Measurements from ENCODE around the gene WDR75.

DNA sequence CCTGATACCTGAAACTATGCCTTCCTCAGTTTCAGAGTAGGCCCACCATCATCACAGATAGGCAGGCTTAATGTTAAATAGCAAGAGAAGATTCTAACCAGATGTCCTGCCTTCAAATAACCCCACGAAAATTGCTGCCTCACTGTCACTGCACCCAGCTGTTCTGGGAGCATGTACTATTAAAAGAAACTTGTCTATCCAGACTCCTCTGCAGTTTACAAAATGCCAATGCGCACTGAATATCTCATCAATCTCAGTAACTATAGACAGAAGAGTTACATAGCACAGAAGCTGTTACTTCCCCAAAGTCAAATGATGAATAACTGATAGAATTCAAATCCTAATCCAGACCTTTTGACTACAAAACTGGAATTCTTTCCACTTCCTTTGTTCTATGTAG is 43.9 kb downstream of the WDR75 start:
- TF ChIP-seq POLR2AphosphoS5 (IDR thresholded peaks at IDR 0.05; ENCODE audit: low read depth, low read length) (no peak), SIN3A (IDR thresholded peaks at IDR 0.05; ENCODE audit: borderline replicate concordance, insufficient read depth, low read length) (no peak), TAF1 (IDR thresholded peaks at IDR 0.05; ENCODE audit: borderline replicate concordance, insufficient read depth, low read length) (no peak)
- TF ChIP-seq, protein P1, sequence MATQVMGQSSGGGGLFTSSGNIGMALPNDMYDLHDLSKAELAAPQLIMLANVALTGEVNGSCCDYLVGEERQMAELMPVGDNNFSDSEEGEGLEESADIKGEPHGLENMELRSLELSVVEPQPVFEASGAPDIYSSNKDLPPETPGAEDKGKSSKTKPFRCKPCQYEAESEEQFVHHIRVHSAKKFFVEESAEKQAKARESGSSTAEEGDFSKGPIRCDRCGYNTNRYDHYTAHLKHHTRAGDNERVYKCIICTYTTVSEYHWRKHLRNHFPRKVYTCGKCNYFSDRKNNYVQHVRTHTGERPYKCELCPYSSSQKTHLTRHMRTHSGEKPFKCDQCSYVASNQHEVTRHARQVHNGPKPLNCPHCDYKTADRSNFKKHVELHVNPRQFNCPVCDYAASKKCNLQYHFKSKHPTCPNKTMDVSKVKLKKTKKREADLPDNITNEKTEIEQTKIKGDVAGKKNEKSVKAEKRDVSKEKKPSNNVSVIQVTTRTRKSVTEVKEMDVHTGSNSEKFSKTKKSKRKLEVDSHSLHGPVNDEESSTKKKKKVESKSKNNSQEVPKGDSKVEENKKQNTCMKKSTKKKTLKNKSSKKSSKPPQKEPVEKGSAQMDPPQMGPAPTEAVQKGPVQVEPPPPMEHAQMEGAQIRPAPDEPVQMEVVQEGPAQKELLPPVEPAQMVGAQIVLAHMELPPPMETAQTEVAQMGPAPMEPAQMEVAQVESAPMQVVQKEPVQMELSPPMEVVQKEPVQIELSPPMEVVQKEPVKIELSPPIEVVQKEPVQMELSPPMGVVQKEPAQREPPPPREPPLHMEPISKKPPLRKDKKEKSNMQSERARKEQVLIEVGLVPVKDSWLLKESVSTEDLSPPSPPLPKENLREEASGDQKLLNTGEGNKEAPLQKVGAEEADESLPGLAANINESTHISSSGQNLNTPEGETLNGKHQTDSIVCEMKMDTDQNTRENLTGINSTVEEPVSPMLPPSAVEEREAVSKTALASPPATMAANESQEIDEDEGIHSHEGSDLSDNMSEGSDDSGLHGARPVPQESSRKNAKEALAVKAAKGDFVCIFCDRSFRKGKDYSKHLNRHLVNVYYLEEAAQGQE (IDR thresholded peaks at IDR 0.05; ENCODE audit: insufficient read depth in 1 of 2, low read depth in 2 of 2, low read length in 2 of 2) = no peak
